Stimulated activated CD4-positive, alpha-beta T cell treated with anti-CD3 and anti-CD28 coated beads, Interleukin-1b, Interleukin-23, amount 100 ng/mL, for 24 hours (primary cell): ENCODE measurements around the gene TENM4.

Experiments used
- DNase-seq, 4 experiments: peaks; one replicate each; pipeline ENCODE4 v3.0.0-alpha.2; 2020; ENCODE audit warnings: low read depth in 4 of 4, low spot score in 1 of 4

The TENM4 gene

DNA sequence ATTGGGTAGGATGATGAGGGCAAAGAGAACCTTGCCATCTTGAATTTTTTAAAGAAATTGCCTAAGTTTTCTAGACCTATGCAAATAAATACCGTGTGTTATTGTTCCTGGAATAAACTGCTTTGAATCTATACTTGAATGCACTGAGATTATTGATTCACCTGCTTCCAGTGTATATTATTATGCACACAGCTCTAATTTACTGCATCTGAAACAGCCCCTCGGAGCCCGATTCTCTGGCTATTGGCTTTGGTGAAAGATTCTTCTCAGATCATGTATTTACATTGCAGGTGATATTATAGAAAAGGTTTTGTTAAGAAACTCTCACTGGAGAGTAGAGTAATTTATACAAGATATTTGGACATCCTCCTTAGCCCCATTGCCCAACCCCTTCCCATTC, 254.2 kb downstream of the TENM4 start:
- DNase-seq: no peak

DNA sequence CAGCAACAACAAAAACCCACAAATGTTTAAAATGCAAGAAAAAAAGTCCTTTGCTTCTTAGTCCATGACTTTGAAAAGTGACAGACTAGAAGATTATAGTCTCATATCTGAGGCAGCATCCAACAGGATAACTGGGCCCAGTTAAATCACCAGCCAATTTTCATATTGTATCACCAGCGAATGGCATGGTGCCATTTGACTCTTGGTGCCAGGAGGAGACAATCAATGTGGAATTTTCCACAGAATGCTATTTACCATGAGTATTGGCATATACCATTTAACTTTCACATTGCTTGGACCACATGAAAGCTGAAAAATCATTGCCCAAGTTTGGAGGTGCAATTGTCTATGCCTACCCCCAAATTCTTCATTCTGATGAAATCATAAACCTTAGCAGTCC, 255.5 kb downstream of the TENM4 start:
- no peak for DNase-seq

DNA sequence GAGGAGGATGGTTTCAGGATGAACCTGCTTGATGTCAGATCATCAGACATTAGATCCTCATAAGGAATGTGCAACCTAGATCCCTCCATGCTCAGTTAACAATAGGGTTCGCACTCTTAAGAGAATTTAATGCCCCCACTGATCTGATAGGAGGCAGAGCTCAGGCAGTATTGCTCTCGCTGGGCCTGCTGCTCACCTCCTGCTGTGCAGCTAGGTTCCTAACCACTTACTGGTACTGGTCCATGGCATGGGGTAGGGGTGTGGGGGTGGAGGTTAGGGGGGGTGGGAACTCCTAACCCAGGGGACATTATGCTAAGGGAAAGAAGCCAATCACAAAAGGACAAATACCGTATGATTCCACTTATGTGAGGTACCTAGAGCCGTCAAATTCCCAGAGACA, 256.5 kb downstream of the TENM4 start:
- DNase-seq: no peak

DNA sequence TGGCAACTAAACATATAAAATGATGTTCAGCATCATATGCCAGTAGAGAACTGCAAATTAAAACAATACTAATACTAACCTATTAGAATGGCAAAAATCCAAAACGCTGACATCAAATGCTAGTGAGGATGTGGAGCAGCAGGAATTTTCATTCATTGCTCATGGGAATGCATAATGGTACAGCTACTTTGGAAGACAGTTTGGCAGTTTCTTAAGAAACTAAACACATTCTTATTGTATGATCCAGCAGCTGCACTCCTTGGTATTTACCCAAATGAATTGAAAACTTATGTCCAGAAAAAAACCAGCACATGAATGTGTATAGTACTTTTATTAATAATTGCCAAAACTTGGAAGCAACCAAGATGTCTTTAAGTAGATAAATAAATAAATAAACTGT, 258.0 kb downstream of the TENM4 start:
- no peak for DNase-seq

DNA sequence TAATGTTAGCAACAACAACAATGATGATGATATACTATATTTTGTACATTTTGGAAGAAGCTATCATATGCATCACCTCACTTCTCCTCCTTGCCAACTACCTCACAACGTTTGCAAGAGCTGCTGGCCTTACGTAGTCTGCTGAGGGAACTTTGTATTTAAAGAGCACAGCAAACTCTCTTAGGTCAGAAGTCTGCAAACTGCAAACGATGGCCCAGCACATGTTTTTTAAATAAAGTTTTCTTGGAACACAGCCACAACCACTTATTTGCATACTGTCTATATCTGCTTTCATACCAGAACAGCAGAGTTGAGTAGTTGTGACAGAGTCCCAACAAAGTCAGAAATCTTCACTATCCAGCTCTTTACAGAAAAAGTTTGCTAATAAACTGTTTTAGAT, 261.7 kb downstream of the TENM4 start:
- no peak for DNase-seq

DNA sequence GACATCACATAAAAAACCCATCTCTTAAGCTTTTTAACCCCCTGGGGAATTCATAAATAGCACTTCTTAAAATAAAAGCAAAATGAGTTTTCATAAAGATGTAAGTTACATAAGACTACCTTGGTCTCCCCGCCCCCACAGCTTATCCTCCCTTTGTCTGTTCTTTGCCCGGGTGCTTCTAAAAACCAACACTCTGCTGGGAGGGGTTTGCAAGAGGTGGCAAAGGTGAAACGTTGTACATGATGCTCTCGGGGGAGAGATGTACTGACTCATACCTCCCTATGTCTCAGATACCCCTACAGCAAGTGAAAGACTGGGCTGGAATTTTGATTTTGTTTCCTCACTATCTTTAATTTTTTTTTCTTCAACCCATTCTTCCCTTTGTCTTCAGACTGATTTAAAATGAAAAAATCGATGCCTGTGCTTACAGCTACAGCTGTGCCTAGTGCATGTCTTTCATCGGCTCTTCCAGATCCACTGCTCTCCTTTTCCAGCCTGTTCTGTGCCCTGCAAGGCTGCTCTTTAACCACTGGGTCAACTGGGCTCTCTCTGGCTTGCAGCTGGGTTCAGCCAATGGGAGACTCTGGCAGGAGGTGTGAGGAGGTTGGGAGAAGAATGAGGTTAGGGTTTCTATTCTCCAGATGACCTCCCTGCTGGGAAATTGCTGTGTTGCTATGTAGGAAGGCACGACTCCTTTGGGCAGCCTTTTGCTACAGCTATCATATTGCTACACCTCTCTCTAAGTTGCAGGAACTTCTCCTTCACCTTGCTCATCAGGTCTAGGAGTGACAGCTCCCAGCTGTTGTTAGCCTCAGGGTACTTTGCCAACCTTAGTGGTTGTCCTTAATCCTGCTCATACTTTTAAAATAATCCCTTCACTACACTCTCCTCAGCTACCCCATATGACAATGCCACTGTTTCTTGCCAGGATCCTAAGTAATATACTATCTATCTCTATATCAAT, 266.5 kb downstream of the TENM4 start:
- no peak for DNase-seq

DNA sequence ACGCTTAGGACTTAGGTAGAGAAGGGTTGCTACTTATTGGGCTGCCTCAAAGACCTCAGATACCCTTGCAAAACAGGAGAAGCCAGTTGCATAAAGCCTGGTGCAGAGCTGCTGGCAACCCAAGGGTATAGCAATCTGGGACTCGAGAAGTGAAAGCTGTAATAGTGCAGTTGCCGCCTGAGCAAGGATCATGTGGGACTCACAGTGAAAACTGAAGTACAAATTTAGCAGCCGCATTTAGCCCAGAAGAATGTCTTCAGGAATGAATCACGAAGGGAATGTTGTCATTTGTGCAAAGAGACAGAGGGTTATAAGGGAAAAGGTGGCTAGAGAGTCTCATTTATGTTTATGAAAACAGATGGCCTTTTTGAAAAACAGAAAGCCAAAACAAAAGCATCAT, 267.2 kb downstream of the TENM4 start:
- no peak for DNase-seq

DNA sequence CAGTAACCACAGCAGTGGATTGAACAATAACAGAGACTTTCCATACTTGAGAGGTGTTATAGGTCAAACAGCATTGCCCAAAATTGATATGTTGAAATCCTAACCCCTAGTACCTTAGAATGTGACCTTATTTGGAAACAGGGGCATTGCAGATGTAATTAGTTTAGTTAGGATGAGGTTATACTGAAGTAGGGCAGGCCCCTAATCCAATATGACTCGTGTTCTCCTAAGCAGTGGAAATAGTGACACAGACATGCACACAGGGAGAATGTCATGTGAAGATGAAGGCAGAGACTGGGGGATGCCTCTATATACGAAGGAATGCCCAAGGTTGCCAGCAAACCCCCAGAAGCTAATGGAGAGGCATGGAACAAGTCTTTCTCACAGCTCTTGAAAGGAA, 270.5 kb downstream of the TENM4 start:
- DNase-seq: no peak

DNA sequence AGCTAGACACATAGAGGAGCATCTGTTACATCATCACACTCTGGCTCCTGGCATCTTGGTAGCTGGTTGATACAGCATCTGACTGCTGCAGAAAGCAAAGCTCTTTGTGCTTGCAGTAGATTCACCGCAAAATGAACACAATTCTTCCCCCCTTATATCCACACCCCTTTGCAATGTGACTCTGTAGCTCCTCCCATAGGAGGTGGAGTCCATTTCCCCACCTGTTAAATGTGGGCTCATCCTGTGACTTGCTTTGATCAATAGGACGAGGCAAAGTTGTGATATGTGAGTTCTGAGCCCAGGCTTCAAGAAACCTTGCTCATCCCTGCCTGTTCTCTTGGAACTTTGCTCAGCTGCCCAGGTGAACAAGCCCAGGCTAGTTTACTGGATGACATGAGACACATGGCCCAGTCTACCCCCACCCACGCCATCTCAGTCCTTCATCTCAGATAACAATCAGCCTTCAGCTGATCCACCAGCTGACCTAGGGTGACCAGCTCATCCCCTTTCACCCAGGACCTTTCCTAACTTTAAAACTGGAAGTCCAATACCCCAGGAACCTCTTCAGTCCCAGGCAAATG, 272.2 kb downstream of the TENM4 start:
- no peak for DNase-seq

DNA sequence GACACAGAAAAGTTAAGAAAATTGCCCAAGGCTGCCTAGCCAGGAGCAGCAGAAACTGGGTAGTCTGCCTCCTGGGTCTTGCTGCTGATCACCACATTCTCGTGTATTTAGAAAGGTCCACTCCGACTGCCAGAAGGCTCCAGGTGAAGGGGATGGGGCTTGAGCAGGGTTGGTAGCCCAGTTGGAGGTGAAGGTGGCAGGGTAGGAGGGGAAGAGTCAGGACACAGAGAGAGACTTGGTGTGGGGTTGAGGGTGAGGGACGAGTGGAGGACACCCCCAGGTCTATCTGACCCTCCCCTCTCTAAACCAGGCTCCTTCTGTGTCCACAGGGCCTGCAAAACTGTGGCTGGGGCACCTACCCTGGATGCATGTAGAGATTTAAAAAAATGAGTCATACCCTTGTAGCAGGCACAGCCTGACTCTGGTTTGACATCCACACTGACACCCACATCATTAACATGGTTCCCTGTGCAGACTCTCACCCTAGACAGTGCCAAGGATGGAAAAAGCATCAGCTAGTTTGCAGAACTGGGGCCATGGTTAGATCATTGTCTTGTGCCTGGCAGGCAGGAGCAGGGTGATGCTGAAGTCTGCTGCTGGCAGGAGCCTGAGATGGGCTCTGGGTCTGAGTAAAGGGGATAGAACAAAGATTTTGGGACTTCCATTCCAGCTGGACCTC, 273.2 kb downstream of the TENM4 start:
- DNase-seq: no peak

DNA sequence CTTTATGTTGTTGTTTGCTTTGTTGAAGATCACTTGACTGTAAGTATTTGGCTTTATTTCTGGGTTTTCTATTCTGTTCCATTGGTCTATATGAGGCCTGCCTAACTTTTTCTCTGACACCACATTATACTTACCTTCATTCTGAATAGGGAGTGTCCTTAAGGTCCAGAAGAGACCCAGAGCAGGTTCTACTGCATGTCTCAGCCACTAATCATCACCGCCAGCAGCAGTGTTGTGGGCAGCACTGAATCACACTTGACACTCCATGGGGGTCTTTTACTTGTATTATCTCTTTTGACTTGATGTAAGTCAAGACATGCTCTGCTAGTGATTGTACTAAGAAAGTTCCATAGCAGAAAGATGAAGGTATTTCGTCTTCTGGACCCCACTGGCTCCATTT, 274.9 kb downstream of the TENM4 start:
- no peak for DNase-seq

DNA sequence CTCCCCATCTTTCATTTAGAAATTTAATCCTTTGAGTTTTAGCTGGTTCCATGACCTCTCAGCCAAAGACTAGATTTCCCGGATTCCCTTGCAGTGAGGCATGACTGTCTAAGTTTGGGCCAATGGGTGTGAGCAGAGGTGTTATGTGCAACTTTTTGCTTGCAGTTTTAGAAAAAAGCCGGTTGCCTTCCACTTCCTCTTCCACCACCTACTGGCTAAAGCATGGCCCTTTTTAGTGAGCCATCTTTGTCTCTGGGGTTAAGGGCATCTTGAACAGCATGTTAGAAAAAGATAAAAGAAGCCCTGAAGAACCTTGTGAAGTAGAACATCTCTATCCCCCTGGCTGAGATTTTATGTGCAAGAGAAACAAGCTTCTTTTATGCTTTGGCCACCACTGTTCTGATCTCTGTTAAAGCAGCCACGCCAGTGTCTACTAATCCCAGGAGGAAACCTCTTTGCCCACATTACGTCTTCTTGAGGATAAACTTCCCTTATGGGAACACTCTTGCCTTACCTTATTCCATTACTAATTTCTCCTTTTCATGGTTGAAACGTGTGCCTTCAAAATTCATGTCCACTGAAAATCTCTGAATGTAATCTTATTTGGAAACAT, 279.9 kb downstream of the TENM4 start:
- no peak for DNase-seq

DNA sequence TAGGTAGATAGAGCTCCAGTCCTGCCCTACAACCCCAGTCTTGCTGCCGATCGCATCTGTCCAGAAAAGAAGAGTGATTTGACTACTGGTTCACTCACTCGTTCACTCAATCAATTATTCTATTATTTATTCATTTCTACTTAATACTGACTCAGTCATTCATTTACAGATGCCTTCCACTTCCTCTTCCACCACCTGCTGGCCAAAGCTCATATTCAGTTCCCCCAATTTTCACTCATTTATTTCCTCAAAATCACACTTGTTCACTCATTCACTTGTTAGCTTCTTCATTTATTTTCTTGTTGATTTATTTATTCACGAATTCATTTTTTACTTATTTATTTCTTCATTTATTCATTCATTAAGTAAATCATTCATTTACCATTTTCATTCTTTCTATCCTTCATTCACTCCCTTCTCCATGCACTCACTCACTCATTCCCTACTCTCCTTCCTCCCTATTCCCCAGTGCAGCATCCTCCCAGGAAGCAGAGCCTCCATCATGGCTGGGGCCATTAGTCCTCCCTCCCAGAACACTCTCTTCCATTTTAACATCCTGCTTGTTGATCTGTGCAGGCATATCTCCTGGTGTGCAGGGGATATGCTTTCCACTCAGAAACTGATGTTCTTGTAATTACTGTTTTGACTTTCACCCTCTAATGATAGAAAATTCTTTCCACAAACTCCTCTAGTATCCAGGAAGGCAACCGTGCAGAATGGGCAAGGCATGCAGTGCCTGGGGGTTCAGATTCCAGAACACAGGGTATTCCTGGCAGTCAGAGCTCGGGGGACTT, 281.0 kb downstream of the TENM4 start:
- no peak for DNase-seq

DNA sequence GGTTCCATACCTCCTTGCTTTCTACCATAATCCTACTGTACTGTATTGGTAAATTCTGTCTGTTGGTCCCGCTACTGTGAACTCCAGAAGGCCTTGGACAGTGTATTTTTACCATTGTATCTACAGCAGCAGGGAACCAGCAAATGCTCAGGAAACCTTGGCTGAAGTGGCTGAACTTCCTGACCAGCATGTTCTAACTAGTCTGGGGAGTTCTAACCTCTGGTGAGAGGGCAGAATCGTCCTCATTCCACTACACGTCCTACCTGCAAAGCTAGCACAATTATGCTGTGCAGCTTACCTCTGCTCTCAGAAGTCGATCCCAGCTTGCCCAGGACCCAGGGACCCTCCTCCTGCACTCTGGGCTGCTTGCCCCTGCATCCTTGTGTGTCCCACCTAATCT, 283.1 kb downstream of the TENM4 start:
- DNase-seq: no peak

DNA sequence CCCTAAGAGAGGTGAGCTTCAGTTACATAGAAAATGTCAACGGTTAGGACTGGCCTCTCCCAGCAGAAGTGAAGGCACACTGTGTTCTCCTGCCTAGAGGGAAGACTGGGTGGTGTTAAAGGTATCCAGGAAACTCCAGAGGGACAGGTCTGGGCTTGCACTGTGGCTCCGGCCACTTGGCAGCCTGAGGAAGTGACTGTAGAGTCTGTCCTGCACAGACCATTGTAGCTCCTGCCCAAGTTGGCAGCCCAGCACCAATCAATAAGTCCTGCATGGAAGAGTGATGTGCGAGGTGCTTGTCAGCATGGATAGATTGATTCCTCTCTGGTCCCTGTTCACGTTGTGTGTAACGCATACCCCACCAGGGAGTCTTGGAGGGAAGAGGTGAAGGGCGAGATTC, 284.8 kb downstream of the TENM4 start:
- no peak for DNase-seq

DNA sequence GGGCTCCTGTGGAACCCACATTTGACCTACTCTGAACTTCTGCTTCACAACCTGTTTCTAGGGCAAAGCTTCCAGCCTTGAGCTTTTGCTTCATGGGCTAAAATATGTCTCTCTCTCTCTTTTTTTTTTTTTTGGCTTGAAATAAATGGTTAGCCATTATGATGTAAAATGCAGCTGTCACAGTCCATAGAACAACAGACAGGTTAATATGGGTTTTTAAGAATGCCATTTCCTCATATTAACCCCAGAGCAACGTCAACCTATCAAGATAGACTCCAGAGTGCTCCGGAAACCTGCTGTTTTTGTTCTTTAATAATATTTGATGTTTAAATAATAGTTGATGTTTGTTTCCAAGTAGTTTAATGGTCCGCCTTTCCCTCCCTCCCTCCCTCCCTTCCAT, 285.6 kb downstream of the TENM4 start:
- no peak for DNase-seq

DNA sequence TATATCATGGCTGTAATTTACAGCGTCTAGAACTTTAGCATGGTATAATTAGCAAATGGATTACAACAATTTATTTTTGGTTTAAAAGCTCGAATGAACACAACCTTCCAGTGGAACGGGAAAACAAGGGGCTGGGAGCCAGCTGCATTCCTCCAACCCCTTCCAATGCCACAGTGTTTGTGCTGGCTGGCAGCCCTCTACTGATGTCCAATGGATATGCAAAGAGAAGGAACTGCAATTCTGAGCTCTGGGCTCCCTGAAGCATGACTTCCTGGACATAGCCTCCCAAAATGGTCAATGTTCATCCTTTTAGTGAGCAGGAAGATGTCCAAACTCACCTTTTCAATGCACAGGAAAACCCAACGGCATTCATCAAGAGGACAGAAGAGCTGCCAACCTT, 288.3 kb downstream of the TENM4 start:
- no peak for DNase-seq

DNA sequence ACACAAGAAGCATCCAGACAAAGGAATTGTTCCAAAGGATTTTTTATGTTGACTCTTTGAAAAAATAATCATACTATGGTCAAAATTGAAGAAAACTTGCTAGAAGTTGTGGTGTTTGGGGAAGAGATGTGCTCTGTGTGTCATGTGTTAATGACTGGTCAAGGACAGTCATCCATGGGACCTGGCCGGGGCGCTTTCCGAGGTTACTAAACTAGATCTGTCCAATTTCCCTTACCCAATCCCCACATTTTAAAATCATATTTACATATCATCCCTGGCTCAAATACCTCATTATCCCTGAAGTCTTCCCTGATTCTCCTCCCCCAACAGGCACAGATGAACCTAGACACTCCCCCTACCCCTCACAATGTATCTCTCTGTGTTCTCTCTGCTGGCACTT, 289.4 kb downstream of the TENM4 start:
- DNase-seq: no peak

DNA sequence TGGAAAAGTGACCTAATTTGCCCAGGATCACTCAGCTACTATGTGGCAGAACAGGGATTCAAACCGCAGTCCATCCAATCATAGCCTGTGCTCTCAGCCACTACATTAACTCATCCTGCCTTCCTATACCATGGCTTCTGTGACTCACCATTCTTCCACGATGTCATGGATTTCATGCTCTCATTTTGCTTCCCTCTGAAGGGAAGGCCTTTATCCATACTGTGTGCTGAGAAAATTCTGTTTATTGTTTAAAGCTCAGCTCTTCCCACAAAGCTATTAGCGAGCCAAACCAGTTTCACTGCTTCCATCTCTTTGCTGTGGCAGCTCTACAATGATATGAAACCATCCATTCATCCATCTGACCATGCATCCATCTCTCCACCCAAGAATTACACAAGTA, 289.9 kb downstream of the TENM4 start:
- no peak for DNase-seq

DNA sequence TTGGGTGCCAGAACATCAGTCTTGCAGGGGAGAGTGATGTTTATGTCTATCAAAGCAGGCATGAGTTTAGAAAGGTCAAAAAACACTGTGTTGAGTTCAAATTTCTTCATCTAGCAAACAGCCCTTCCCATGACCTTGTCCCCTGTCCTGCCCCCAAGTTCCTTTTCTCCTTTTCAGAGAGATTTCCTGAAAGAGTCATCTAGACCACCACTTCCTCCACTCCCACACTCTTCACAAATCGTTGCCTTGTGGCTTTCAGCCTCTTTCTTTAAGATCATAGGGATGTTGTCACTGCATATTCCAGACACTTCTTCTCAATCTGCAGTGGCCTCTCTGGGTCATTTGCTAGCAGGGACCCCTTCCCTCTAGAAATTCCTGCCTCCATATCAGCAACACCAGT, 290.5 kb downstream of the TENM4 start:
- DNase-seq: no peak

DNA sequence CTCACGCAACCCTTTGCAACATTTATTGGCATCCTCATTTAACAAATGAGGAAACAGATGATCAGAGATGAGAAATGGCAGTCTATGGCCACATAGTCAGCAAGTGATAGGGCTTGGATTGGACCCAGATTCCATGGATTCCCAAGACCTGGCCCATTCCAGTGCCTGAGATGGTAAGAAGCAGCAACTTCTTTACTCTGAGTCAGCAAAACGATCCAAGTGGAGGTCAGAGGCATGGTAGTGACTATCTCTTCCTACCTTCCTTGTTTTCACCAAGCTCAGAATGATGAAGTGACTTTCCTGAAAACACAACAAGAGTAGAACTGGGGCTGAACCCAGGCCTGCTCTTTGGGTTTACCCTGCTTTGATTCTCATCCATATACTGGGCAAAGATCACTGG, 293.1 kb downstream of the TENM4 start:
- DNase-seq: no peak
